ENCODE data around the gene SPAG17. TPM values are rescaled to one million over a fixed set of nuclear protein-coding genes. Genes with fewer than 3 reads are reported as not detected.

The SPAG17 gene
- total and polyA plus RNA-seq, 2 of the 13 experiments (the other 11 are each of a cell fraction or from before 2014, with no cell fraction given), result not detected

DNA sequence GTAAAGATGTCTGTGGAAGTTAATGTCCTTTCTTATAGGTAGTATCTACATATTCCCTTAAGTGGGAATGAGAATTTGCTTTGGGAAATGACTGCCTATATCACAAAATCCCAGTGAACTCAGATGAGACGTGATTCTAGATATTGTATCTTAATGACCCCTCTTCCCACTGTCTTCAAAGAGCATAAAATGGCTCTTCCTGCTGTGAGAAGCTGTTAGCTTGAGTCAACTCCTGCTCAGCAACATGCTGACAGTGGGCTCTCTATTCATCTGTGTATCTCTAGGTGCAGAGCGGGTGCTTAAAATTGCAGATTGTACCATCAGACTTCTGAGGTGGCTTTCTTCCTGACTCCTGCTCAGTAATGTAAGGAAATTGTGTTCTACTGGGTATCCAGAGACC, 100.6 kb downstream of the SPAG17 start:
- ATAC-seq, result no peak
- Histone ChIP-seq H3K36me3 (replicated peaks in 1 of 2; ENCODE audit: control insufficient read depth in 1 of 2, insufficient read depth in 2 of 2, low read length in 2 of 2) (no peaks in the 10 kb centered on the region), H4K20me1 (ENCODE audit: insufficient read depth, low read length) (no peaks in the 10 kb centered on the region), H3K4me1 (ENCODE audit: insufficient read depth, low read length) (no peaks in the 10 kb centered on the region), H3K4me2 (ENCODE audit: low read depth, low read length) (no peak overlapping the region), H3K27me3 (ENCODE audit: control insufficient read depth in 1 of 2, insufficient read depth in 2 of 2, low read length in 2 of 2) (no peaks in the 10 kb centered on the region), H3K4me3 (replicated peaks in 1 of 3; ENCODE audit: insufficient read depth in 1 of 3, low read depth in 2 of 3, low read length in 3 of 3) (no peak overlapping the region), H3K9ac (ENCODE audit: insufficient read depth, low read depth, low read length) (no peak overlapping the region), H3K79me2 (ENCODE audit: insufficient read depth, low read length) (no peaks in the 10 kb centered on the region), H3K27ac (ENCODE audit: extremely low read length, insufficient read depth, low read length) (no peak overlapping the region), H2AFZ (ENCODE audit: low read length) (no peak overlapping the region), H3K9me3 (ENCODE audit: low read length) (no peaks in the 10 kb centered on the region)
- no TSS peak for BruUV-seq (replicated peaks)
- POLR2A ChIA-PET, result no interaction called here
- in situ Hi-C loops (cut with HindIII; ENCODE audit: extremely low pct_ligation_motif_present, low pct_unique_long_range_greater_than_20kb), result no loop called here
- intact Hi-C loops (cut with micrococcal nuclease; ENCODE audit: unreplicated experiment), result no loop called here
- no peak for FAIRE-seq
- WGBS (ENCODE audit: low lambda C conversion rate), result 10% methylated on average over 2 of the region's 2 CpGs
- CTCF ChIA-PET (ENCODE audit: low intra/inter-chr PET ratio, low total read pairs), result no interaction called here
- no peak for DNase-seq (ENCODE audit: low spot score)
- TF ChIP-seq, protein P1, sequence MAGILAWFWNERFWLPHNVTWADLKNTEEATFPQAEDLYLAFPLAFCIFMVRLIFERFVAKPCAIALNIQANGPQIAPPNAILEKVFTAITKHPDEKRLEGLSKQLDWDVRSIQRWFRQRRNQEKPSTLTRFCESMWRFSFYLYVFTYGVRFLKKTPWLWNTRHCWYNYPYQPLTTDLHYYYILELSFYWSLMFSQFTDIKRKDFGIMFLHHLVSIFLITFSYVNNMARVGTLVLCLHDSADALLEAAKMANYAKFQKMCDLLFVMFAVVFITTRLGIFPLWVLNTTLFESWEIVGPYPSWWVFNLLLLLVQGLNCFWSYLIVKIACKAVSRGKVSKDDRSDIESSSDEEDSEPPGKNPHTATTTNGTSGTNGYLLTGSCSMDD (CRISPR knock-in tag; IDR thresholded peaks at IDR 0.05), result no peak
- TF ChIP-seq ZNF282 (IDR thresholded peaks at IDR 0.05; ENCODE audit: partially characterized antibody), result no peak
- TF ChIP-seq ZBTB14 (CRISPR knock-in tag; IDR thresholded peaks at IDR 0.05), result no peak
- TF ChIP-seq HOXA5 (CRISPR knock-in tag; IDR thresholded peaks at IDR 0.05), result no peak
- no peak for TF ChIP-seq RFXAP (CRISPR knock-in tag; IDR thresholded peaks at IDR 0.05; ENCODE audit: borderline replicate concordance)
- TF ChIP-seq, protein P2, sequence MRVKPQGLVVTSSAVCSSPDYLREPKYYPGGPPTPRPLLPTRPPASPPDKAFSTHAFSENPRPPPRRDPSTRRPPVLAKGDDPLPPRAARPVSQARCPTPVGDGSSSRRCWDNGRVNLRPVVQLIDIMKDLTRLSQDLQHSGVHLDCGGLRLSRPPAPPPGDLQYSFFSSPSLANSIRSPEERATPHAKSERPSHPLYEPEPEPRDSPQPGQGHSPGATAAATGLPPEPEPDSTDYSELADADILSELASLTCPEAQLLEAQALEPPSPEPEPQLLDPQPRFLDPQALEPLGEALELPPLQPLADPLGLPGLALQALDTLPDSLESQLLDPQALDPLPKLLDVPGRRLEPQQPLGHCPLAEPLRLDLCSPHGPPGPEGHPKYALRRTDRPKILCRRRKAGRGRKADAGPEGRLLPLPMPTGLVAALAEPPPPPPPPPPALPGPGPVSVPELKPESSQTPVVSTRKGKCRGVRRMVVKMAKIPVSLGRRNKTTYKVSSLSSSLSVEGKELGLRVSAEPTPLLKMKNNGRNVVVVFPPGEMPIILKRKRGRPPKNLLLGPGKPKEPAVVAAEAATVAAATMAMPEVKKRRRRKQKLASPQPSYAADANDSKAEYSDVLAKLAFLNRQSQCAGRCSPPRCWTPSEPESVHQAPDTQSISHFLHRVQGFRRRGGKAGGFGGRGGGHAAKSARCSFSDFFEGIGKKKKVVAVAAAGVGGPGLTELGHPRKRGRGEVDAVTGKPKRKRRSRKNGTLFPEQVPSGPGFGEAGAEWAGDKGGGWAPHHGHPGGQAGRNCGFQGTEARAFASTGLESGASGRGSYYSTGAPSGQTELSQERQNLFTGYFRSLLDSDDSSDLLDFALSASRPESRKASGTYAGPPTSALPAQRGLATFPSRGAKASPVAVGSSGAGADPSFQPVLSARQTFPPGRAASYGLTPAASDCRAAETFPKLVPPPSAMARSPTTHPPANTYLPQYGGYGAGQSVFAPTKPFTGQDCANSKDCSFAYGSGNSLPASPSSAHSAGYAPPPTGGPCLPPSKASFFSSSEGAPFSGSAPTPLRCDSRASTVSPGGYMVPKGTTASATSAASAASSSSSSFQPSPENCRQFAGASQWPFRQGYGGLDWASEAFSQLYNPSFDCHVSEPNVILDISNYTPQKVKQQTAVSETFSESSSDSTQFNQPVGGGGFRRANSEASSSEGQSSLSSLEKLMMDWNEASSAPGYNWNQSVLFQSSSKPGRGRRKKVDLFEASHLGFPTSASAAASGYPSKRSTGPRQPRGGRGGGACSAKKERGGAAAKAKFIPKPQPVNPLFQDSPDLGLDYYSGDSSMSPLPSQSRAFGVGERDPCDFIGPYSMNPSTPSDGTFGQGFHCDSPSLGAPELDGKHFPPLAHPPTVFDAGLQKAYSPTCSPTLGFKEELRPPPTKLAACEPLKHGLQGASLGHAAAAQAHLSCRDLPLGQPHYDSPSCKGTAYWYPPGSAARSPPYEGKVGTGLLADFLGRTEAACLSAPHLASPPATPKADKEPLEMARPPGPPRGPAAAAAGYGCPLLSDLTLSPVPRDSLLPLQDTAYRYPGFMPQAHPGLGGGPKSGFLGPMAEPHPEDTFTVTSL (CRISPR knock-in tag; IDR thresholded peaks at IDR 0.05; ENCODE audit: borderline replicate concordance), result no peak
- no peak for TF ChIP-seq FOXM1 (CRISPR knock-in tag; IDR thresholded peaks at IDR 0.05)
- TF ChIP-seq, protein P3, sequence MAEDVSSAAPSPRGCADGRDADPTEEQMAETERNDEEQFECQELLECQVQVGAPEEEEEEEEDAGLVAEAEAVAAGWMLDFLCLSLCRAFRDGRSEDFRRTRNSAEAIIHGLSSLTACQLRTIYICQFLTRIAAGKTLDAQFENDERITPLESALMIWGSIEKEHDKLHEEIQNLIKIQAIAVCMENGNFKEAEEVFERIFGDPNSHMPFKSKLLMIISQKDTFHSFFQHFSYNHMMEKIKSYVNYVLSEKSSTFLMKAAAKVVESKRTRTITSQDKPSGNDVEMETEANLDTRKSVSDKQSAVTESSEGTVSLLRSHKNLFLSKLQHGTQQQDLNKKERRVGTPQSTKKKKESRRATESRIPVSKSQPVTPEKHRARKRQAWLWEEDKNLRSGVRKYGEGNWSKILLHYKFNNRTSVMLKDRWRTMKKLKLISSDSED (CRISPR knock-in tag; IDR thresholded peaks at IDR 0.05), result no peak
- TF ChIP-seq, protein P4, sequence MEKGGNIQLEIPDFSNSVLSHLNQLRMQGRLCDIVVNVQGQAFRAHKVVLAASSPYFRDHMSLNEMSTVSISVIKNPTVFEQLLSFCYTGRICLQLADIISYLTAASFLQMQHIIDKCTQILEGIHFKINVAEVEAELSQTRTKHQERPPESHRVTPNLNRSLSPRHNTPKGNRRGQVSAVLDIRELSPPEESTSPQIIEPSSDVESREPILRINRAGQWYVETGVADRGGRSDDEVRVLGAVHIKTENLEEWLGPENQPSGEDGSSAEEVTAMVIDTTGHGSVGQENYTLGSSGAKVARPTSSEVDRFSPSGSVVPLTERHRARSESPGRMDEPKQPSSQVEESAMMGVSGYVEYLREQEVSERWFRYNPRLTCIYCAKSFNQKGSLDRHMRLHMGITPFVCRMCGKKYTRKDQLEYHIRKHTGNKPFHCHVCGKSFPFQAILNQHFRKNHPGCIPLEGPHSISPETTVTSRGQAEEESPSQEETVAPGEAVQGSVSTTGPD (CRISPR knock-in tag; IDR thresholded peaks at IDR 0.05), result no peak
